ENCODE data around the gene CASK.

DNA sequence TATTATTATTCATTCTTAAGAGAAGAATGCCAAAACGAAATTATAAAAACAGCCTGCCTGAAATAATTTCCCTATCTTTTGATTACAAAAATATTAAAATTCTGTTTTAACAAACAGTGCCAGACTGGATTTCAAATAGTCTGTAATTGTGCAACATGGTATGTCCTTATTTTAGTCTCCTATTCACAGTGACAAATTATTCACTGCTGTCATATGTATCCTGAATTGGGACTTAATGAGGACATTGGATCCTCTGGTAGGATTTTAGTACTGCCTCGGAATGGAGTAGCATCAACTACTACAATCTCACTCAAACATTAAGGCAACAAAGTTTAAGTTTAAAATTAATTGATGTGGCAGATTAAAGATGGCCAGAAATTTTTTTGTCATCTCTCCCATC lies 97.6 kb downstream of the CASK start:
- TF ChIP-seq, protein P1, sequence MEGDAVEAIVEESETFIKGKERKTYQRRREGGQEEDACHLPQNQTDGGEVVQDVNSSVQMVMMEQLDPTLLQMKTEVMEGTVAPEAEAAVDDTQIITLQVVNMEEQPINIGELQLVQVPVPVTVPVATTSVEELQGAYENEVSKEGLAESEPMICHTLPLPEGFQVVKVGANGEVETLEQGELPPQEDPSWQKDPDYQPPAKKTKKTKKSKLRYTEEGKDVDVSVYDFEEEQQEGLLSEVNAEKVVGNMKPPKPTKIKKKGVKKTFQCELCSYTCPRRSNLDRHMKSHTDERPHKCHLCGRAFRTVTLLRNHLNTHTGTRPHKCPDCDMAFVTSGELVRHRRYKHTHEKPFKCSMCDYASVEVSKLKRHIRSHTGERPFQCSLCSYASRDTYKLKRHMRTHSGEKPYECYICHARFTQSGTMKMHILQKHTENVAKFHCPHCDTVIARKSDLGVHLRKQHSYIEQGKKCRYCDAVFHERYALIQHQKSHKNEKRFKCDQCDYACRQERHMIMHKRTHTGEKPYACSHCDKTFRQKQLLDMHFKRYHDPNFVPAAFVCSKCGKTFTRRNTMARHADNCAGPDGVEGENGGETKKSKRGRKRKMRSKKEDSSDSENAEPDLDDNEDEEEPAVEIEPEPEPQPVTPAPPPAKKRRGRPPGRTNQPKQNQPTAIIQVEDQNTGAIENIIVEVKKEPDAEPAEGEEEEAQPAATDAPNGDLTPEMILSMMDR (IDR thresholded peaks at IDR 0.05; ENCODE audit: poor library complexity, severe bottlenecking), result no peak
- TF ChIP-seq, protein P2, sequence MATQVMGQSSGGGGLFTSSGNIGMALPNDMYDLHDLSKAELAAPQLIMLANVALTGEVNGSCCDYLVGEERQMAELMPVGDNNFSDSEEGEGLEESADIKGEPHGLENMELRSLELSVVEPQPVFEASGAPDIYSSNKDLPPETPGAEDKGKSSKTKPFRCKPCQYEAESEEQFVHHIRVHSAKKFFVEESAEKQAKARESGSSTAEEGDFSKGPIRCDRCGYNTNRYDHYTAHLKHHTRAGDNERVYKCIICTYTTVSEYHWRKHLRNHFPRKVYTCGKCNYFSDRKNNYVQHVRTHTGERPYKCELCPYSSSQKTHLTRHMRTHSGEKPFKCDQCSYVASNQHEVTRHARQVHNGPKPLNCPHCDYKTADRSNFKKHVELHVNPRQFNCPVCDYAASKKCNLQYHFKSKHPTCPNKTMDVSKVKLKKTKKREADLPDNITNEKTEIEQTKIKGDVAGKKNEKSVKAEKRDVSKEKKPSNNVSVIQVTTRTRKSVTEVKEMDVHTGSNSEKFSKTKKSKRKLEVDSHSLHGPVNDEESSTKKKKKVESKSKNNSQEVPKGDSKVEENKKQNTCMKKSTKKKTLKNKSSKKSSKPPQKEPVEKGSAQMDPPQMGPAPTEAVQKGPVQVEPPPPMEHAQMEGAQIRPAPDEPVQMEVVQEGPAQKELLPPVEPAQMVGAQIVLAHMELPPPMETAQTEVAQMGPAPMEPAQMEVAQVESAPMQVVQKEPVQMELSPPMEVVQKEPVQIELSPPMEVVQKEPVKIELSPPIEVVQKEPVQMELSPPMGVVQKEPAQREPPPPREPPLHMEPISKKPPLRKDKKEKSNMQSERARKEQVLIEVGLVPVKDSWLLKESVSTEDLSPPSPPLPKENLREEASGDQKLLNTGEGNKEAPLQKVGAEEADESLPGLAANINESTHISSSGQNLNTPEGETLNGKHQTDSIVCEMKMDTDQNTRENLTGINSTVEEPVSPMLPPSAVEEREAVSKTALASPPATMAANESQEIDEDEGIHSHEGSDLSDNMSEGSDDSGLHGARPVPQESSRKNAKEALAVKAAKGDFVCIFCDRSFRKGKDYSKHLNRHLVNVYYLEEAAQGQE (IDR thresholded peaks at IDR 0.05; ENCODE audit: borderline replicate concordance), result no peak
- TF ChIP-seq TAF1 (IDR thresholded peaks at IDR 0.05; ENCODE audit: low read depth) (no peak), EZH2 (IDR thresholded peaks at IDR 0.05; ENCODE audit: borderline replicate concordance, insufficient read depth, low read length, poor library complexity, severe bottlenecking) (no peak), POLR2AphosphoS5 (IDR thresholded peaks at IDR 0.05) (no peak), SMC3 (conservative IDR thresholded peaks at IDR 0.05; ENCODE audit: poor library complexity) (no peak), EP300 (conservative IDR thresholded peaks at IDR 0.05; ENCODE audit: poor library complexity, severe bottlenecking) (no peak), RAD21 (conservative IDR thresholded peaks at IDR 0.05) (no peak)
